Epithelial cell of proximal tubule (primary cell): ENCODE results near the gene PPP2R5D. TPM values are rescaled to one million over a fixed set of nuclear protein-coding genes. Genes with fewer than 3 reads are reported as not detected.

ENCODE experiments used
- DNase-seq: peaks from one replicate; pipeline ENCODE4 v3.0.0-alpha.2; 2011; ENCODE audit warnings: low read depth
- H3K4me3 ChIP-seq: 2 replicates; pipeline ENCODE4 v1.5.1; 2011; ENCODE audit warnings: low read depth, mild to moderate bottlenecking, low read length
- CTCF ChIP-seq: conservative IDR thresholded peaks from 2 replicates; pipeline ENCODE4 v1.5.1; 2012; ENCODE audit warnings: low read depth, mild to moderate bottlenecking, low read length
- total RNA-seq: library from RNA; depleted of rRNA; stranded (reverse); fragments of >200 nt; gene quantifications from 2 replicates; pipeline ENCODE4 v1.2.3, GENCODE V29; 2015

Gene PPP2R5D
- total RNA-seq, 1 donor from 2014 or later: 94.2 TPM

GRCh38 chr6:43024436-43024835 lies 40.1 kb downstream of the PPP2R5D start:
- H3K4me3 ChIP-seq: no peak overlapping the region
- no peak for DNase-seq
- TF ChIP-seq CTCF: no peak

- DNase-seq: no peak
- TF ChIP-seq CTCF: no peak
- no peak overlapping the region for H3K4me3 ChIP-seq
Measured at GRCh38 chr6:43026365-43026764, 42.0 kb downstream of the PPP2R5D start.

GRCh38 chr6:43029120-43029519 lies 44.8 kb downstream of the PPP2R5D start:
- no peak for DNase-seq
- TF ChIP-seq CTCF: no peak
- no peak overlapping the region for H3K4me3 ChIP-seq

GRCh38 chr6:43032326-43032725 lies 48.0 kb downstream of the PPP2R5D start:
- DNase-seq: no peak
- no peak overlapping the region for H3K4me3 ChIP-seq
- TF ChIP-seq CTCF: no peak

GRCh38 chr6:43033496-43034189 lies 49.3 kb downstream of the PPP2R5D start:
- DNase-seq: no peak
- H3K4me3 ChIP-seq: no peak overlapping the region
- TF ChIP-seq CTCF: no peak

- DNase-seq: no peak
- TF ChIP-seq CTCF: no peak
- H3K4me3 ChIP-seq: no peak overlapping the region
Measured at GRCh38 chr6:43034190-43034525, 49.8 kb downstream of the PPP2R5D start.

GRCh38 chr6:43035495-43036194 lies 51.3 kb downstream of the PPP2R5D start:
- H3K4me3 ChIP-seq: no peak overlapping the region
- no peak for TF ChIP-seq CTCF
- no peak for DNase-seq
